Neutrophil (primary cell): ENCODE measurements around the gene STUM.

Source experiments
- H3K27ac ChIP-seq: fragments of 200-600 bp; sonication (generic); 2 replicates; pipeline ENCODE4 v1.5.1; 2016; ENCODE audit warnings: mild to moderate bottlenecking, moderate library complexity
- H3K27me3 ChIP-seq: fragments of 200-600 bp; sonication (generic); 2 replicates; pipeline ENCODE4 v1.6.0; 2016; ENCODE audit warnings: mild to moderate bottlenecking
- H3K36me3 ChIP-seq: fragments of 200-600 bp; sonication (generic); 2 replicates; pipeline ENCODE4 v1.5.1; 2017
- H3K4me1 ChIP-seq, 2 experiments: fragments of 200-600 bp in 1 of 2; sonication (generic) in 1 of 2; 1 replicate in 1 of 2; 2 replicates in 1 of 2; pipeline versions ENCODE4 v1.5.1 to v1.6.1; 2013 to 2016; ENCODE audit warnings: low read depth in 1 of 2, low read length in 1 of 2, mild to moderate bottlenecking in 1 of 2, moderate library complexity in 1 of 2; ENCODE audit not compliant: control insufficient read depth in 1 of 2, insufficient read depth in 1 of 2
- H3K4me3 ChIP-seq, 2 experiments: fragments of 200-600 bp in 1 of 2; sonication (generic) in 1 of 2; 1 replicate in 1 of 2; 2 replicates in 1 of 2; pipeline ENCODE4 v1.5.1; 2013 to 2016; ENCODE audit warnings: low read depth in 1 of 2, low read length in 1 of 2, mild to moderate bottlenecking in 1 of 2, moderate library complexity in 1 of 2
- H3K9me3 ChIP-seq: fragments of 200-600 bp; sonication (generic); 2 replicates; pipeline ENCODE4 v1.5.1; 2016
- CTCF ChIP-seq: fragments of 200-600 bp; sonication (generic); IDR thresholded peaks from 2 replicates; pipeline ENCODE4 v1.5.1; 2016; ENCODE audit warnings: antibody characterized with exemption

Gene STUM

GRCh38 chr1:226627924-226628611, 79.5 kb downstream of the STUM start:
- TF ChIP-seq CTCF, result no peak
- Histone ChIP-seq H3K27me3 (peaks cover 8% of the 10 kb centered on the region), H3K27ac (no peak overlapping the region), H3K4me1 (peaks cover 3 to 6% of the 10 kb centered on the region in 2 experiments), H3K9me3 (no peaks in the 10 kb centered on the region), H3K4me3 (no peak overlapping the region), H3K36me3 (peaks cover 22% of the 10 kb centered on the region)

- Histone ChIP-seq H3K4me1 (peaks cover 3 to 6% of the 10 kb centered on the region in 2 experiments), H3K36me3 (peaks cover 28% of the 10 kb centered on the region), H3K27me3 (peaks cover 8% of the 10 kb centered on the region), H3K27ac (no peak overlapping the region), H3K9me3 (no peaks in the 10 kb centered on the region), H3K4me3 (no peak overlapping the region)
- no peak for TF ChIP-seq CTCF
Measured at GRCh38 chr1:226628612-226629155, 80.1 kb downstream of the STUM start.

GRCh38 chr1:226629210-226629895, 80.8 kb downstream of the STUM start:
- Histone ChIP-seq H3K27ac (no peak overlapping the region), H3K4me3 (no peak overlapping the region)

GRCh38 chr1:226629896-226630550, 81.5 kb downstream of the STUM start:
- Histone ChIP-seq H3K27ac (no peak overlapping the region), H3K27me3 (peaks cover 8% of the 10 kb centered on the region), H3K36me3 (peaks cover 41% of the 10 kb centered on the region), H3K4me3 (no peak overlapping the region), H3K4me1 (peaks cover 3 to 12% of the 10 kb centered on the region in 2 experiments), H3K9me3 (no peaks in the 10 kb centered on the region)
- no peak for TF ChIP-seq CTCF

More at GRCh38 chr1:226629210-226629895, 80.8 kb downstream of the STUM start:
- H3K27me3 ChIP-seq, result peaks cover 8% of the 10 kb centered on the region
- H3K36me3 ChIP-seq, result peaks cover 34% of the 10 kb centered on the region
- H3K4me1 ChIP-seq, result peaks cover 3 to 12% of the 10 kb centered on the region in 2 experiments
- no peaks in the 10 kb centered on the region for H3K9me3 ChIP-seq
- no peak for TF ChIP-seq CTCF

- Histone ChIP-seq H3K4me1 (peaks cover 3 to 12% of the 10 kb centered on the region in 2 experiments), H3K27ac (no peak overlapping the region), H3K27me3 (peaks cover 5% of the 10 kb centered on the region), H3K36me3 (peaks cover 47% of the 10 kb centered on the region), H3K9me3 (no peaks in the 10 kb centered on the region), H3K4me3 (no peak overlapping the region)
- no peak for TF ChIP-seq CTCF
Measured at GRCh38 chr1:226630592-226630991, 82.0 kb downstream of the STUM start.
